GM11168 (cell line): Measurements from ENCODE around the gene LRRK1.
"Not testable (repeated sequence)": the region's sequence is repeated elsewhere in the genome, so short reads cannot be mapped to it uniquely, and the experiment has no call there.

Experiments
- in situ Hi-C: fragments of 300-500 bp; cut with MboI; formaldehyde crosslinking; loops from one replicate; pipeline ENCODE4 v1.12.0; 2022; ENCODE audit warnings: low sequenced_read_pairs; ENCODE audit not compliant: unreplicated experiment

The LRRK1 gene

DNA sequence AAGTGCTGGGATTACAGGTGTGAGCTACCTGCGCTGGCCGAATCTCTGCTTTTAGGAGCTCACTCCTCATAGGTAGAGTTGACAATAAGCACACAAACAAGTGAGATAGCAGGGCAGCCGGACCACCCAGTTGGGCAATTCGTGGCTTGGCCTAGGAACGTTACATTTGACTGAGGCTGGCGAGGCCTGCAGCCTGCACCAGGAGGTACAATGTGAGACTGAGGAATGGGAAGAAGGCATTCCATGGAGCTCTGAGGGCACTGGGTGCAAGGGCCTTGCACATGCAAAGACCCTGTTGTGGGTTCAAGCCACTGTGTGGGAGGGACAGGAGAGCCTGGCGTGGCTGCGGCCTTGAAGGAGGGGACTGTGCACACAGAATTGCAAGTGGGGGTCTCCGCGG lies 152.5 kb downstream of the LRRK1 start:
- in situ Hi-C loops: no loop called here

DNA sequence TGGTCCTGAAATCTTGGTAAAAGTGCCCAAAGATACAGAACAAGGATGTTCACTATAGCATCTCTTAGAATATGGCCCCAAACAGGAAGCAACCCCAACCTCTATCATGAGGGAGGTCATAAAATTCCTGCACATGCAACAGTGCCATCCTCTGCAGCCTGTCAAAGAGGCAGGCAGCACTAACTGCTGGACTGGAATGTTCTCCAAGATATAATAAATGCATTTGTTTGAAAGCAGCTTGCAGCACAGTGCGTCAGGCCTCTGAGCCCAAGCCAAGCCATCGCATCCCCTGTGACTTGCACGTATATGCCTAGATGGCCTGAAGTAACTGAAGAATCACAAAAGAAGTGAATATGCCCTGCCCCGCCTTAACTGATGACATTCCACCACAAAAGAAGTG lies 153.1 kb downstream of the LRRK1 start:
- in situ Hi-C loops: not testable (repeated sequence)

DNA sequence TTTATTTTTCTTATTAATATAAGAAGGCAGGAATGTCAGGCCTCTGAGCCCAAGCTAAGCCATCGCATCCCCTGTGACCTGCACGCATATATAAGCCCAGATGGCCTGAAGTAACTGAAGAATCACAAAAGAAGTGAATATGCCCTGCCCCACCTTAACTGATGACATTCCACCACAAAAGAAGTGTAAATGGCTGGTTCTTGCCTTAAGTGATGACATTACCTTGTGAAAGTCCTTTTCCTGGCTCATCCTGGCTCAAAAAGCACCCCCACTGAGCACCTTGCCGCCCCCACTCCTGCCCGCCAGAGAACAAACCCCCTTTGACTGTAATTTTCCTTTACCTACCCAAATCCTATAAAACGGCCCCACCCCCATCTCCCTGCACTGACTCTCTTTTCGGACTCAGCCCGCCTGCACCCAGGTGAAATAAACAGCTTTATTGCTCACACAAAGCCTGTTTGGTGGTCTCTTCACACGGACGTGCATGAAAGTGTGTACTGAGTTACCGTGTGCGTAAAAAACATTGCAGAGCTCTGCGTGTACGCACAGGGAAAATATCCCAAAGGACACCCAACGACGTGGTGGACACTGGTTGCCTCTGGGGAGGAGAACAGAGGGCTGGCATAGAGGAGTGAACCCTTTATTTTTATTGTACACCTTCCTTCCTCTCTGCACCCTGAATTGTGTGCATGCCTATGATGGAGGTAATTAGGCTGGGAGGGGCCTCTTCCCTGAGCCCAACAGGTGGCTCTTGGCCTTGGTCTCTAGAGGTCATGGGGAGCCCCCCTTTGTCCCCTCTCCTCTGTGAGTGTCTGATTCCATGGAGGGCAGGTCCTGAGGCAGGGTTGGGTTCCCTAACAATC lies 158.9 kb downstream of the LRRK1 start:
- in situ Hi-C loops: loop anchor here (5.0 kb wide), 1 partner anchor 636 kb away; no protein-coding TSS in a partner anchor

DNA sequence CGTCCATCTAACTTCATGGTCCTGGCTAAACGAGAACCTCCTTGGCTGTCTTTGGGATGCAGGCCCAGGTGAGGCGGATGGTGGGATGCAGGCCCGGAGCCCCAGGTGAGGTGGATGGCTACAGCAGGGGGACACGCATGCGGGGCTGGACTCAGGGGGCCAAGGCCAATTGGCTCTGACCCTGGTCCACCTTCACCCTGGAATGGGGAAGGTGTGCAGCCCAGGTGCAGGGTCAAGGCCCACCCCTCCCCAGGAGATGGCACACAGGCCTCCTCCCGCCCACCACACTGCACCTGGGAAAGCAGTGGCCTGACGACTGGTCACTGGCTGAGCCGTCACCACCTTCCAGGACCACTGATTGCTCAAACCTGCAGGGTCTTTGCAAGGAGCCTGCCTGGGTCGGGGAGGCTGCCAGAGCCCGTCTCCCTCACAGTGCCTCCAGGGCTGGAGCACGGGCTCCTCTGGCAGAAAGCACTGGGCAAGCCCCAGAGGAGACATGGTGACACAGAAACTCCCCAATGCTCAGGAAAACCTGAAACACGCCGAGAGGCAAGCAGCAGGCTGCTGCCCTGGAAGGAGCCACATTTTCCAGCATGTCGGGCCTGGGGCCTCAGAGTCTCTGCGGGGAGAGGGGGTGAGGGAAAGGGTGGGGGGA lies 159.6 kb downstream of the LRRK1 start:
- in situ Hi-C loops: loop anchor here (5.0 kb wide), 1 partner anchor 636 kb away; no protein-coding TSS in a partner anchor

DNA sequence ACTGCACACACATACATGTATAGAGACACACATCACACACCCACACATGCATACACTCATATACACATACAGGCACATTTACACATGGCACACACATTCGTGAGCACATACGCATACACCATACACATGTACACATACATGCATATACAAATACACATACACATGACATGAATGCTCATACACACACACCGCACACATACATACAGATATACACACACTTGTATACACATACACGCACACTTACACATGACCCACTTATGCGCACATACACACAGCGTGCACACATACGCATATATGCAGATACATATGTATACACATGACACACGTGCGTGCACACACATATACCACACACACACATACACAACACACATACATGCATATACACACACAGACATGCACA lies 162.7 kb downstream of the LRRK1 start:
- in situ Hi-C loops: no loop called here

DNA sequence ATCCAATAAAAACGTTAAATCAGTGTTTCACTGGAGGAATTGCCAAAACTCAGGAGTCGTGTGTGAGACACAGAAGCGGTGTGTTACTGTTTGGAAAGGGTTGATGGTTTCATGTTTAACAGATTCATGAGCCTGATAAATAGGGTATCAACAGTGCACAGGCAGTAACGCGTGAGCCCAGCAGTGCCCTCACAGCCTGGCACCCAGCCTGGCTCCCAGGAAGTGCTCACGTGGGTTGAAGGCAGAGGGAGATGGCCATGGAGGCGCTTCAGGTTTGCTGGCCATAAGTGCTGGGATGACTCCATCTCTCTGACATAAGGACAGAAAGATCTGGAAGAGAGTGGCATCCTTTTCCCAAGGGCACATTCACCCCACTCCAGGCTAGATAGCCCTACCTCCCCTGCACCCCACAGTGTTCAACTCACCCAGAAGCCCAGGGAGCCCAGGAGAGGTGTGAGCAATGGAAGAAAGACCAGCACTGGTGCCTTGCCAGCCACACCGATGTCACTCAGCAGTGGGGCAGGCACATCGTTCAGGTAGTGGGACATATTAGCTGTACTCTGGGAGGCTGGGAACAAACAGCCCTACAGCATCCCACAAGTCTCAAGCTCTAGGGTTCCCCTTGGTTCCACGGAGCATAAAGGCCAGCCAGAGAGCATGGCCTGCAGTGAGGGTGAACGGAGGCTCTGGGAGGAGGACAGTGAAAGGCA lies 164.3 kb downstream of the LRRK1 start:
- in situ Hi-C loops: no loop called here

DNA sequence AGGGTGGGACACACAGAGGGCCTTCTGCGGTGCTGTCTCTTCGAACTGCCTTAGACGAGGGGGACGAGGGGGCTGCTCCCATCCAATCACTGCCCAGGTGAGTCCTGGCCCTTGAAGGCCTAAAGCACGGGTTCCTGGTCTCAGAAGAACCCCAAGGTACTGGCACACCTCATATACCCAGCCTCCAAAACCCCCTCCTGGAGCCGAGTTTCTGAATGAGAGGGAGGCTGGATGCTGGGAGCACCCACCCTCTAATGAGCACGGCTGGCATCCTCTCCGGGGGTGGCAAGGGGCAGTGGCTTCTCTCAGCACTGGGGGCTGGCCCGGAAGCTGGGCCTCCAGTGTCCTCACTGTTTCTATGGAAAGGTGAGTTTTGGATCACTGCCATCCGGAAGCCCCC lies 165.6 kb downstream of the LRRK1 start:
- in situ Hi-C loops: no loop called here

DNA sequence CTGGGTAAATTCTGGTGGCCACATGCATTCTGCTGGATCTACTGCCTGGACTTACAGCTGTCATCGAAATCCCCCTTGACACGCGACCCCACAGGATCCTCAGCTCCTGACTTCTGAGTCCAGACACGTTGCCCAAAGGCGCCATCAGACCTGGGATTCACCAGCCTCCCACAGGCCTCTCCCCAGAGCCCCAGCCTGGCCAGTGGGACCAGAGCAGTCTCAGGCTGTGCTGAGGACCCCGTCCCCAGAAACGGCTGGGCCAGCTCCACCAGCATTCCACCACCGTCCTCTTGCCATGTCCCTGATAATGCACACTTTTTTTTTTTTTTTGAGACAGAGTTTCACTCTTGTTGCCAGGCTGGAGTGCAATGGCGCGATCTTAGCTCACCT lies 166.1 kb downstream of the LRRK1 start:
- in situ Hi-C loops: no loop called here

DNA sequence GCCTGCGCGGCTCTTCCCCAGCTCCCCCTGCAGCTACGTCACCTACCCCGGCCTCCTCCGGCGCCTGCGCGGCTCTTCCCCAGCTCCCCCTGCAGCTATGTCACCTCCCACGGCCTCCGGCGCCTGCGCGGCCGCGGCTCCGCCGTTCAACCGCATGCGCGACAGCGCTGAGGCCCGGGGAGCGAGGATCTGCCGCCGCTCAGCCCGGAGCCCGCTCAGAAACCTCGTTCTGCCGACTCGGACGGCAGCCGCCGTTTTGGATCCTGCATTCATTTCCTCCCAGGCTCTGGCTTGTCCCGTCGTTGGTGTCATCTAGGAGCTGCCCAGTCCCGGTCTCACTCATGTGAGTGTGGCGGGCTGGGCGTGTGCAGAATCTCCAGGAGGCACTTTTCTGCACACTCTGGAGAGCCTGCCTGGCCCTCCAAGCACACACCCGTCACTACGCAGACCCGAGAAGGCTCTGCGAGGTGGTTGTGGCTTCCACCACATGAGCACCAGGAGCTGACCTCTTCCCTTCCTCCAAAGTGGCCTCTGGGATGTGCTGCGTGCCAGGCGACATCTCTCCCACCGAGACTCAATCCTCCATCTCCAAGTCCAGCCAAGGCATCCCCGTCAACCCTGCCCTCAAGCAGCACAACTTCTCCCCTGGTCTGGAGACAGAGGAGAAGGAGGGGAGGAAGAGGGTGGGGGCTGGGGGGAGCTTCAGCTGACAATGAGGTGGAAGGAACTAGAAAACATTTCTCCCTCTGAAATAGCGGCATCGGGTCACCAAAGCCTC lies 167.4 kb downstream of the LRRK1 start:
- in situ Hi-C loops: no loop called here

DNA sequence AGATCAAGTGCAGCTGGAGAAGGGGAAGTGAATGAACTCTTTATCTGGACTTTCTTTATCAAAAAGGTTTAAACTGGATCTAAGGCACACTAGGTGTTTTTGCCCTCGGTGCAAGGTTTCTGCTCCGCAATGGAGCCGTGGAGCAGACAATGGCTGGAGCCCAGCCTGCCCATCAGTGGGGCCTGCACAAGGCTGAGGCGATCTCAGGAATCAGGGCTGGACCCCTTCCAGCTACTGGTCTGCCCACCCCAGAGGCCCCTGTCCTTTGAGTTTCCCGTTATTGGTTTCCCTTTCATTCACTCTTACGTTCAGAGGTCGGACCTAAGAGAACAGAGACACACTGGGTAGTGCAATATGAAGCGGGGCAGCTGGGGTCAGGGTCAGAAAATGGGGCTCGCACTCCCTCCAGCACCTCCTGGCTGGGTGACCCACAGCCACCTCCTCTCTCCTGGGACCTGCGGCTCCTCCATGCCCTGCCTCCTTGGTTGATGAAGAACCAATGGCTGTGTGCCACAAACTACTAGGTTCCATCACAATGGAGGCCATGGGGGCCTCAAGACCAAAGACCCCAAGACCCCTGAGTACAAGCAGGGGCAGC lies 168.1 kb downstream of the LRRK1 start:
- in situ Hi-C loops: no loop called here

DNA sequence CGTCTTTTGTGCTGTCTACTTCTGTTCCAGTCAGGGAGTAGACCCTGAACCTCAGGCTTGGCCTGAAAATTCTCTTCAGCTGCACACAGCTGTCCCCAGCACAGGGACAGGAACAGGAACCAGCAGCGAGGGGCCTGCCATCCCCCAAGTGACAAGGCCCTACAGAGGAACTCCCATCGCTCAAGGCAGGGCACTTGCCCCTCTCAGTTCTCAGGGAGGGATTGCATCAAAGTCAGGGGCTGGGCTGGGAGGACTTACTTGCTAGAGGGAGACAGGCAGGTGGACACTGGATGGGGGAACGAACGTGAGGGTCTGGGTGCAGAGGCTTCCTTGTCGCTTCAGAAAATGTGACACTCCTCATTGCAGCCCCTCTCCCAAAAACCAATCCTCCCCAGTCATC lies 169.1 kb downstream of the LRRK1 start:
- in situ Hi-C loops: no loop called here

DNA sequence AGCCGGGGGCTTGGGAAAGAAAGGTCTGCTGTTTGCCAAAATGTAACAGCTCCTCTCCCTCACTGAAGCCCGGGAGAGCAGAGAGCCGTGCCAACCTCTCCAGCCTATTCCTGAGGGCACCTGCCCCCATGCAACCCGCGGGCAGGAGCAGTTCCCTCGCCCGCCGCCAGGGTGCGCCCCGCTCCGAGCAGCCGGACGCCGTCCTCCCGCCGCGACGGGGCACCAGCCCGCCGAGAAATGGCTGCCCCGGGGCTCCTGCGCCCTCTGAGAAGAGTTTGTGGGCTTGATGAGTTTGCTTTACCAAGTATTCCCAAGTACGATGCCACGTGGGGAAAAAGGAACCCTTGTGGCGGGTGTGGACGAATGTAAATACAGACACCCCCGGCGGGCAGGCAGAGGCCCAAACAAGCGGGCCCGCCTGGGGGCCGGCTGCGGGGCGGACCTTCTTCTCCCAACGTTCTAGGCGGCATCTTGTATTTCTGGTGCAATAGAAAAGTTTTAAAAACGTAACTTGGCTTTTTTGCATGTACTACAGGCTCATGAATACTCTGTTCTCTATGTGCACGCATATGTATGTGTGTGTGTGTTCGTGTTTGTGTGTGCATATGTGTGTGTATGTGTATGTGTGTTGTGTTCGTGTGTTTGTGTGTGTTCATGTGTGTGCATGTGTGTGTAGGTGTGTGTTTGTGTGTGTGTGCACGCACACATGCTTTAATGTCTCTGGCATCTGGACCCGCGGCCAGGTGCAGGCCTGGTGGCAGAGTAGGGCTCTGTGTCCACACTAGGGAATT lies 169.8 kb downstream of the LRRK1 start:
- in situ Hi-C loops: no loop called here

DNA sequence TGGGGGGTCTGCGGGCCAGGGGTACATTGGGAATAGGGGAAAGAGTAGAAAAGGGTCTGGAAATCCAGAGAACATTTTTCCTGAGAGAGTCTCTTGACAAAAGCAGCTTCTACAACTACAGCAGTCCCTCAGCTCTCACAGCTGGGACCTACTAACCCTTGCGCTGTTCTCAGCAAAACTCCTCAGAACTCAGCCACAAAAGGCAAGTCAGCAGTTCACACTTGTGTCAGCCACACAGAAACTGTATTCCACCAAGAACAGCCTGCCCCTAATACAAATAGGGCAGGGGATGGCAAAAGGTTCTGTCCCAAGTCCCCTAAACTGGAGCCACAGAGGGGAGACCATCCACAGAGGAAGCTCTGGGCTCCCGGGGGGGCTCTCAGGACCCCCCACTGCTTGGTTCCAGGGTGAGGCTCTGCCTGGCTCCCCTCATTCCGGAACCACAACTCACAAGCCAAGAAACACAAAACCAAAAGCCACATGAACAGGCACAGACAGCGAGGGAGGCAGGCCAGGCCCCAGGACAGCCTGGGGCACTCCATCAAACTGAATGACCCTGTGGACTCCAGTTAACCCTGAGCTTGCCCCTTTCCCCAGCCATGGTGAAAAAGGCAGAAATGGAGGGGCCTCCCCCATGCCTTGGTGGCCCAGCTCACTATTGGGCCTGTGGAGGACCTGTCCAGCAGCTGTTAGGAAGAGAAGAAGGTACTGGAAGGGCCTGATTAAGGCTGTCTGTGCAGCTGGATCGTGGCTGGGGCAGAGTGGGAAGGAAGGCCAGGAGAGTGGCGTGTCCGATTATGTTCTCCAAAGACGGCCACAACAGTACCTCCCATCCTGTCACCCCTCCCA lies 170.6 kb downstream of the LRRK1 start:
- in situ Hi-C loops: no loop called here

DNA sequence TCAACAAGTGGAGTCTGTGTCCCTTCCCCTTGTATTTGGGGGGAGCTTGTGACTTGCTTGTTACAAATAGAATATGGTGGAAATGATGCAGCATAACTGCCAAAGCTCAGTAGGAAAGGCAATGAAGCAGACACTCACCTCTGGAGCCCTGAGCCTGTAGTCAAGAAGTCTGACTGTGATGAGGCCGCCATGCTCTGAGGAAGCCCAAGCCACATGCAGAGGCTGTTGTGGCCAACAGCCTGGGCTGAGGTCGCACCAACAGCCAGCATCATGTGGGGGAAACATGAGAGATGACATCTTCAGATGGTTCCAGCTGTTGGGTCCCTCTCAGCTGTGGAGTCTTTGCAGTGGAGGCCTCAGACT lies 171.3 kb downstream of the LRRK1 start:
- in situ Hi-C loops: no loop called here

DNA sequence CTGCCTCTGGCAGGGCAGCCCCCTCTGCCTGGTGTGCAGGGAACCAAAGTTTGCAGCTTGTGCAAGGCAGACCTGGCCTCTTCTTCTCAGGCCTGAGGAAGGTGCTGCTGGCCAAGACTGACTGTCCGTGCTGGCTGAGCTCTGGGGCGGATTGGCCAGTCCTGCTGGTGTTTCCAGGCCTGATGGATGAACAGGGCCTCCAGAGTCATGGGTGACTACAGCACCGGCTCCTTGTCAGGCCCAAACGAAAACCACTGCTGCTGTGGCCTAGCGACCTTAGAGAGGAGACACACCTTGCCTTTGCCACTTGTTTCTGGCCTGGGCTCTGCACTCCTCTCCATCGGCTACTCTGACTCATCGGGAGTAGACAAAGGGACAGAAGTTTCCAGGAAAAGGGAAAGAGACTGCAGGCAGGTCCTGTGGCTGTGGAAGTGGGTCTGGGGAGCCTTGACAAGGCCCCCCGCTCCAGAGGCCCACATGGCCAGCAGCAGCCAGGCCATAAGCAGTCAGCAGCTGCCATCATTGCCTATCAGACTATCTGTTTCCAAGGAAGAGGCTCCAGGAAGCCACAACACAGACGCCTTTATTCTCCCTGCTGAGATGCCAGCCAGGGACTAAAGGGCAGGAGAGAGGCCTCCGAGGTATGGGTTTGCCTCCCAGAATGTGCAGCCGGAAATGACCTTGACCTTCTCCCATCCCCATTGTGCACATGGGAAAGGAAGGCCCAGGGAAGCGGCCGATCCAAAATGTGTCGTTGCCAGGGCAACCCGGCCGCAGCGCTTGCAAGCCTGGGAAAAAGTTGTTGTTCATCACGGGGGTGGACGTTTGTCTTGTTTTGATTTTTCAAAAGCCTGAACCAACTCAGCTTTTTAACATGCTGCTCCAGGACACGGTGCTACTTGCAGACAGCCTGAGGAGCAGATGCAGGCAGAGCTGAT lies 172.2 kb downstream of the LRRK1 start:
- in situ Hi-C loops: no loop called here

DNA sequence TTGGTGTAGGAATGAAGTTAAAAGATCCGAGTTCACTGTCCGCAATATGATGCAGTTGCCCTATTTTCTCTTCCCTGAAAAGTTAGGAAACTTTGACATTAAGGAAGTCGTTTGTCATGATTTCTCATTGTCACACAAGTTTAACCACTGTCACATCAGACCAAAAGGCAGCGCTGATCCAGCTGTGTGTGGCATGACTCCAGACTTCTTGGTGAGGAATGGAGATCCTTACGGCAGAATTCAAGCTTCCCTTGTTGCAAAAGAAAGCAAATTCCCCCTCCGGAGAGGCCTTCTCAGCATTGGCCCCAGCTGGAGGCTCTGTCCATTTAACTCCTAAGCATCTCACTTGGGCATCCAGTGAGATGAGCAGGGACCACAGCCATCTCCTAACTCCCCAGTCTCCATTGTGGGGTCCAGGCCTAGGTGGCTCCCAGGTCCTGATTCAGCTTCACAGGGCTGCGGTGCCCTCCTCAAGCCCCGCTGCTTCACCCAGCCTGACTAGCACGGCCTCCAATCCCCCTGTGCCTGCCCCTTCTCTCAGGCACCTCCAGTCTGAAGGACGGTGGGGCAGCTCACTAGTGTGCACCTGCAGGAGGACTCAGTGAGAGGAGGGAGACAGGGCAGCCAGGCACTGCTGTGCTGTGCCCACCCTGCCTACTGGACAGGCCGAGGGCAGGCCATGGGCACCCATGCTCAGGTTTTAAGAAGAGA lies 173.2 kb downstream of the LRRK1 start:
- in situ Hi-C loops: no loop called here

DNA sequence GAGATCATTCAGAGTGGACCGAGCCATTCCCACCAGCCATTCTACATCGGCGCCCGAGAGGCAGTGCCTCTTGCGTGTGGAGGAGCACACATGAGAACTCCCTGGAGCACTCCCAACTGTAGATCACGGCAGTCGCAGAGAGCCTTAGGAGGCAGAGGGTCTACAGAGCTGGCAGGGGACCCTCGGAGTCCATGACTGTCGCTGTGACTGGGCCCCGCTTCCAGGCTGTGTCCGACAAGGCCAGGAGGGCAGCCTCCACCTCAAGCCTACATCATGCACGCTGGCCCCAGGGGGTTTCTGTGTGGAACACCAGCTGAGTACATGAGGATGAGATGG lies 173.7 kb downstream of the LRRK1 start:
- in situ Hi-C loops: no loop called here
